GM12875 (cell line): ENCODE data around the gene SRP19.

Source experiments
- H3K4me3 ChIP-seq: one replicate; pipeline ENCODE4 v1.5.1; 2011; ENCODE audit warnings: low read depth, low read length, control low read depth
- TF ChIP-seq, protein P1 (sequence below): IDR thresholded peaks from 2 replicates; pipeline ENCODE4 v1.5.1; 2011; ENCODE audit warnings: low read depth, mild to moderate bottlenecking, control low read depth, inconsistent platforms, low read length, moderate library complexity, borderline replicate concordance; ENCODE audit not compliant: insufficient read depth

SRP19 gene

GRCh38 chr5:112918136-112918535, 57.0 kb downstream of the SRP19 start:
- TF ChIP-seq, protein P1, sequence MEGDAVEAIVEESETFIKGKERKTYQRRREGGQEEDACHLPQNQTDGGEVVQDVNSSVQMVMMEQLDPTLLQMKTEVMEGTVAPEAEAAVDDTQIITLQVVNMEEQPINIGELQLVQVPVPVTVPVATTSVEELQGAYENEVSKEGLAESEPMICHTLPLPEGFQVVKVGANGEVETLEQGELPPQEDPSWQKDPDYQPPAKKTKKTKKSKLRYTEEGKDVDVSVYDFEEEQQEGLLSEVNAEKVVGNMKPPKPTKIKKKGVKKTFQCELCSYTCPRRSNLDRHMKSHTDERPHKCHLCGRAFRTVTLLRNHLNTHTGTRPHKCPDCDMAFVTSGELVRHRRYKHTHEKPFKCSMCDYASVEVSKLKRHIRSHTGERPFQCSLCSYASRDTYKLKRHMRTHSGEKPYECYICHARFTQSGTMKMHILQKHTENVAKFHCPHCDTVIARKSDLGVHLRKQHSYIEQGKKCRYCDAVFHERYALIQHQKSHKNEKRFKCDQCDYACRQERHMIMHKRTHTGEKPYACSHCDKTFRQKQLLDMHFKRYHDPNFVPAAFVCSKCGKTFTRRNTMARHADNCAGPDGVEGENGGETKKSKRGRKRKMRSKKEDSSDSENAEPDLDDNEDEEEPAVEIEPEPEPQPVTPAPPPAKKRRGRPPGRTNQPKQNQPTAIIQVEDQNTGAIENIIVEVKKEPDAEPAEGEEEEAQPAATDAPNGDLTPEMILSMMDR: no peak
- no peak overlapping the region for H3K4me3 ChIP-seq

GRCh38 chr5:112918679-112919078, 57.6 kb downstream of the SRP19 start:
- TF ChIP-seq, protein P1: no peak
- H3K4me3 ChIP-seq: no peak overlapping the region
